Mesendoderm (in vitro differentiated cells): ENCODE measurements around the gene CACNA1H.
"Not testable (repeated sequence)": the region's sequence is repeated elsewhere in the genome, so short reads cannot be mapped to it uniquely, and the experiment has no call there.

Experiments used
- DNase-seq: peaks from one replicate; pipeline ENCODE4 v3.0.0; 2013
- H2AK5ac ChIP-seq: 2 replicates; pipeline ENCODE4 v1.6.1; 2013; ENCODE audit warnings: low read length, inconsistent platforms
- H2BK120ac ChIP-seq: 2 replicates; pipeline ENCODE4 v1.6.1; 2013; ENCODE audit warnings: low read depth, mild to moderate bottlenecking, low read length, moderate library complexity, mixed read lengths
- H2BK15ac ChIP-seq: replicated peaks from 2 replicates; pipeline ENCODE4 v1.6.1; 2013; ENCODE audit warnings: low read depth, mild to moderate bottlenecking, moderate library complexity
- H2BK5ac ChIP-seq: 2 replicates; pipeline ENCODE4 v1.6.1; 2013; ENCODE audit warnings: low read length, inconsistent platforms
- H3K18ac ChIP-seq: 2 replicates; pipeline ENCODE4 v1.6.1; 2013; ENCODE audit warnings: mild to moderate bottlenecking, low read length, mixed read lengths
- H3K23ac ChIP-seq: one replicate; pipeline ENCODE4 v1.6.1; 2013; ENCODE audit warnings: low read length
- H3K27ac ChIP-seq: 2 replicates; pipeline ENCODE4 v1.5.1; 2013; ENCODE audit warnings: low read depth, mild to moderate bottlenecking, inconsistent platforms, low read length, moderate library complexity
- H3K27me3 ChIP-seq: 2 replicates; pipeline ENCODE4 v1.6.1; 2013; ENCODE audit warnings: low read length, control low read depth, mild to moderate bottlenecking, inconsistent platforms; ENCODE audit not compliant: insufficient read depth, poor library complexity
- H3K36me3 ChIP-seq: 2 replicates; pipeline ENCODE4 v1.6.1; 2013; ENCODE audit warnings: low read length, inconsistent platforms; ENCODE audit not compliant: control insufficient read depth, insufficient read depth
- H3K4ac ChIP-seq: one replicate; pipeline ENCODE4 v1.6.1; 2013; ENCODE audit warnings: low read depth, mild to moderate bottlenecking, low read length, moderate library complexity
- H3K4me1 ChIP-seq: 2 replicates; pipeline ENCODE4 v1.6.1; 2013; ENCODE audit warnings: low read depth, low read length, inconsistent platforms; ENCODE audit not compliant: control insufficient read depth
- H3K4me2 ChIP-seq: 2 replicates; pipeline ENCODE4 v1.6.1; 2013; ENCODE audit warnings: low read length
- H3K4me3 ChIP-seq: 2 replicates; pipeline ENCODE4 v1.5.1; 2013; ENCODE audit warnings: mild to moderate bottlenecking, low read length
- H3K56ac ChIP-seq: one replicate; pipeline ENCODE4 v1.6.1; 2013; ENCODE audit warnings: low read length
- H3K79me1 ChIP-seq: 2 replicates; pipeline ENCODE4 v1.6.1; 2013; ENCODE audit warnings: low read length, inconsistent platforms
- H3K79me2 ChIP-seq: 2 replicates; pipeline ENCODE4 v1.6.1; 2013; ENCODE audit warnings: mild to moderate bottlenecking, low read length; ENCODE audit not compliant: control insufficient read depth, insufficient read depth
- H3K9ac ChIP-seq: 2 replicates; pipeline ENCODE4 v1.6.1; 2013; ENCODE audit warnings: low read length, inconsistent platforms
- H4K5ac ChIP-seq: one replicate; pipeline ENCODE4 v1.6.1; 2013; ENCODE audit warnings: low read length
- H4K8ac ChIP-seq: one replicate; pipeline ENCODE4 v1.6.1; 2013; ENCODE audit warnings: low read depth, mild to moderate bottlenecking, control low read depth, low read length, moderate library complexity
- whole genome bisulfite sequencing: extraction: QIAGEN DNeasy Blood & Tissue Kit; methylation state at CpG from one replicate; pipeline ENCODE4 v1.1.7; 2013; ENCODE audit warnings: low lambda C conversion rate, missing lambda C conversion rate; ENCODE audit not compliant: insufficient coverage; ENCODE audit errors: extremely low coverage; 5-methylcytosine and 5-hydroxymethylcytosine counted together

Gene CACNA1H

GRCh38 chr16:1228227-1228626 lies 75.3 kb downstream of the CACNA1H start:
- DNase-seq, H3K27me3 ChIP-seq, H4K5ac ChIP-seq, H3K4me3 ChIP-seq, H3K56ac ChIP-seq, H4K8ac ChIP-seq, H2BK15ac ChIP-seq, H2AK5ac ChIP-seq, H2BK5ac ChIP-seq, H3K79me1 ChIP-seq, H3K23ac ChIP-seq, H3K18ac ChIP-seq, H3K36me3 ChIP-seq, H3K27ac ChIP-seq, H2BK120ac ChIP-seq, H3K4me2 ChIP-seq, H3K9ac ChIP-seq, H3K4me1 ChIP-seq, H3K79me2 ChIP-seq, H3K4ac ChIP-seq: not testable (repeated sequence)
- no CpG with 5 or more reads among the region's 7 CpGs for WGBS

GRCh38 chr16:1229476-1229875 lies 76.6 kb downstream of the CACNA1H start:
- H2BK15ac ChIP-seq, H3K4me1 ChIP-seq, H3K4ac ChIP-seq, H3K27me3 ChIP-seq, H2AK5ac ChIP-seq, H3K79me1 ChIP-seq, H3K4me2 ChIP-seq, H3K23ac ChIP-seq, H3K36me3 ChIP-seq, H3K27ac ChIP-seq, H3K9ac ChIP-seq, H3K79me2 ChIP-seq, DNase-seq, H3K4me3 ChIP-seq, H3K18ac ChIP-seq, H4K5ac ChIP-seq, H2BK5ac ChIP-seq, H4K8ac ChIP-seq, H3K56ac ChIP-seq, H2BK120ac ChIP-seq: not testable (repeated sequence)
- WGBS, result no CpG with 5 or more reads among the region's 13 CpGs

- H3K27ac ChIP-seq, H3K18ac ChIP-seq, H3K79me1 ChIP-seq, H3K27me3 ChIP-seq, H3K4me1 ChIP-seq, H2BK5ac ChIP-seq, H2AK5ac ChIP-seq, H4K8ac ChIP-seq, H3K23ac ChIP-seq, H2BK15ac ChIP-seq, DNase-seq, H3K4ac ChIP-seq, H3K56ac ChIP-seq, H3K36me3 ChIP-seq, H3K9ac ChIP-seq, H3K4me2 ChIP-seq, H3K79me2 ChIP-seq, H3K4me3 ChIP-seq, H4K5ac ChIP-seq, H2BK120ac ChIP-seq: not testable (repeated sequence)
- WGBS, result no CpG with 5 or more reads among the region's 11 CpGs
Measured at GRCh38 chr16:1230084-1230470, 77.2 kb downstream of the CACNA1H start, which contains the start of gene TPSB2. TPSB2 (minus strand) TSS chr16:1230184; CDS start chr16:1229951, 233 bp downstream.

- not testable (repeated sequence) for DNase-seq, H3K27me3 ChIP-seq
Measured at GRCh38 chr16:1230471-1231212, 77.7 kb downstream of the CACNA1H start.

GRCh38 chr16:1231301-1231700 lies 78.4 kb downstream of the CACNA1H start:
- not testable (repeated sequence) for H4K5ac ChIP-seq, H2AK5ac ChIP-seq, H3K56ac ChIP-seq, H3K9ac ChIP-seq, H3K79me1 ChIP-seq, H3K4me2 ChIP-seq, H3K79me2 ChIP-seq, H3K18ac ChIP-seq, H3K4ac ChIP-seq, H2BK120ac ChIP-seq, H3K27ac ChIP-seq, H2BK5ac ChIP-seq, H3K4me3 ChIP-seq, H3K23ac ChIP-seq, H4K8ac ChIP-seq, DNase-seq, H3K27me3 ChIP-seq, H2BK15ac ChIP-seq, H3K4me1 ChIP-seq, H3K36me3 ChIP-seq
- no CpG with 5 or more reads among the region's 7 CpGs for WGBS

More at GRCh38 chr16:1230471-1231212, 77.7 kb downstream of the CACNA1H start:
- not testable (repeated sequence) for H2AK5ac ChIP-seq, H4K5ac ChIP-seq, H4K8ac ChIP-seq, H2BK120ac ChIP-seq, H3K4me1 ChIP-seq, H3K23ac ChIP-seq, H3K4ac ChIP-seq, H3K27ac ChIP-seq, H3K18ac ChIP-seq, H3K9ac ChIP-seq, H2BK15ac ChIP-seq, H3K4me3 ChIP-seq, H3K36me3 ChIP-seq, H3K56ac ChIP-seq, H3K79me1 ChIP-seq, H3K79me2 ChIP-seq, H3K4me2 ChIP-seq, H2BK5ac ChIP-seq
- no CpG with 5 or more reads among the region's 17 CpGs for WGBS
